GM19238 (cell line): ENCODE data around the gene PCDHB12.

Experiments used
- DNase-seq: peaks from one replicate; pipeline ENCODE4 v3.0.0; 2011; ENCODE audit warnings: low spot score; ENCODE audit not compliant: insufficient read length

PCDHB12 gene

GRCh38 chr5:141260458-141261237 lies 52.1 kb downstream of the PCDHB12 start:
- DNase-seq, result no peak

- no peak for DNase-seq
Observed at GRCh38 chr5:141261238-141261546, 52.7 kb downstream of the PCDHB12 start.
